Measurements from ENCODE around the gene JAZF1. TPM values are rescaled to one million over a fixed set of nuclear protein-coding genes. Genes with fewer than 3 reads are reported as not detected.

Gene JAZF1
- total RNA-seq, 1 experiment from 2014 or later: 1.5 TPM

DNA sequence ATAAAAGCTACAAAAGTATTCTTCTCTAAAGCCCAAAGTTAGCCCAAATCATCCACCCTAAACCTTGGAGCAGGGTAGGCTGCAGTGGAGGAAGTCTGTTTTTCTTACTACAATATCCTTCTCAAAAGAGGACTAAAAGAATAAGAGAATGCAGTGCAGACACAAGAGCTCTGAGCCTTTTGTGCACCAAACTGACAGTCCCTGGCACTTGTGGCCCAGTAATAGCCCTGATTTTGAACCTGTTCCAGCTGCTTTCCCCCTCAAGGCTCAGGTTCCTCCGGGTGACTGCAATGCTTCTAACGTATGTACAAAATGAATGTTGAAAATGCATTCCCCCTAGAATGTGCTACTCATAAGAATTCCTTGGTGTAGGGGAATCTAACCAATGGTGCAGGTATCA lies 154.4 kb downstream of the JAZF1 start:
- intact Hi-C loops (cut with micrococcal nuclease; ENCODE audit: unreplicated experiment): loop anchor here (10.0 kb wide), 1 partner anchor 451 kb away; no protein-coding TSS in a partner anchor
- H3K4me3 ChIP-seq (ENCODE audit: low read depth, low read length, poor library complexity, severe bottlenecking): no peak overlapping the region
- H3K4me1 ChIP-seq (ENCODE audit: insufficient read depth, low read length, poor library complexity, severe bottlenecking): no peaks in the 10 kb centered on the region
- ChIA-PET CTCF (no interaction called here), POLR2A (ENCODE audit: low non-redundant PET) (no interaction called here)
- no TSS peak for BruUV-seq (replicated peaks)
- no peak overlapping the region for H3K27ac ChIP-seq (ENCODE audit: low read depth, low read length, poor library complexity, severe bottlenecking)
- no peaks in the 10 kb centered on the region for H3K9me3 ChIP-seq (ENCODE audit: low read depth, low read length, poor library complexity, severe bottlenecking)
- peaks cover 97% of the 10 kb centered on the region for H3K27me3 ChIP-seq (replicated peaks; ENCODE audit: insufficient read depth, low read depth, low read length, poor library complexity)
- DNase-seq (ENCODE audit: low spot score): no peak
- TF ChIP-seq, protein P1, sequence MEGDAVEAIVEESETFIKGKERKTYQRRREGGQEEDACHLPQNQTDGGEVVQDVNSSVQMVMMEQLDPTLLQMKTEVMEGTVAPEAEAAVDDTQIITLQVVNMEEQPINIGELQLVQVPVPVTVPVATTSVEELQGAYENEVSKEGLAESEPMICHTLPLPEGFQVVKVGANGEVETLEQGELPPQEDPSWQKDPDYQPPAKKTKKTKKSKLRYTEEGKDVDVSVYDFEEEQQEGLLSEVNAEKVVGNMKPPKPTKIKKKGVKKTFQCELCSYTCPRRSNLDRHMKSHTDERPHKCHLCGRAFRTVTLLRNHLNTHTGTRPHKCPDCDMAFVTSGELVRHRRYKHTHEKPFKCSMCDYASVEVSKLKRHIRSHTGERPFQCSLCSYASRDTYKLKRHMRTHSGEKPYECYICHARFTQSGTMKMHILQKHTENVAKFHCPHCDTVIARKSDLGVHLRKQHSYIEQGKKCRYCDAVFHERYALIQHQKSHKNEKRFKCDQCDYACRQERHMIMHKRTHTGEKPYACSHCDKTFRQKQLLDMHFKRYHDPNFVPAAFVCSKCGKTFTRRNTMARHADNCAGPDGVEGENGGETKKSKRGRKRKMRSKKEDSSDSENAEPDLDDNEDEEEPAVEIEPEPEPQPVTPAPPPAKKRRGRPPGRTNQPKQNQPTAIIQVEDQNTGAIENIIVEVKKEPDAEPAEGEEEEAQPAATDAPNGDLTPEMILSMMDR (conservative IDR thresholded peaks at IDR 0.05; ENCODE audit: low read depth, low read length): no peak
- TF ChIP-seq EZH2 (IDR thresholded peaks at IDR 0.05; ENCODE audit: borderline replicate concordance, low read depth, low read length, poor library complexity, severe bottlenecking): no peak
- no peaks in the 10 kb centered on the region for H3K36me3 ChIP-seq (ENCODE audit: insufficient read depth, low read length, poor library complexity, severe bottlenecking)

DNA sequence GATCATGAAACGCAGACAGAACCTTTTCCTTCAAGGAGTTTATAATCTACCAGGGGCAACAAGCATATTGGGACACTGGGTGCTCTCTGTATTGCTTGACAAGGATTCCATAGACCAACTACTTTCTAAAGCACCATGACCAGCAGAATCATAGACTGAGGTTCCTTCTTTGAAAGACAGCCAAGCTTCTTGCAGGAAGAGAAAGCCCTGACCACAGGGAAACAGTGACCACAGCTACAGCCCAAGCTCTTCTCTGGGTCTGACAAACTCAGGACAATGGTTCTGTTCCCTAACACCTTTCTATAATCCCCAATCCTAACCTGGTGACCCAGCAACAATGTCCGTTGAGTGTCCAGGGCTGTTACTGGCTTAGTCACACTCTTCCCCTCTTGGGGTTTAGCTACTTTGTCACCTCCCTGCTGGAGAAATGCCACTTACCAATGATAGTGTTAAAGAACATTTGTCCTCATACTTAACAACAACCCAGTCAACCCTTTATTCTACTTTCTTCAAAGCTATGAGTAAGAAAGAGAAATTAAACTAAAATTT lies 155.7 kb downstream of the JAZF1 start:
- Histone ChIP-seq H3K27me3 (replicated peaks; ENCODE audit: insufficient read depth, low read depth, low read length, poor library complexity) (peaks cover 94% of the 10 kb centered on the region), H3K4me1 (ENCODE audit: insufficient read depth, low read length, poor library complexity, severe bottlenecking) (no peaks in the 10 kb centered on the region), H3K9me3 (ENCODE audit: low read depth, low read length, poor library complexity, severe bottlenecking) (no peaks in the 10 kb centered on the region), H3K27ac (ENCODE audit: low read depth, low read length, poor library complexity, severe bottlenecking) (no peak overlapping the region), H3K4me3 (ENCODE audit: low read depth, low read length, poor library complexity, severe bottlenecking) (no peak overlapping the region), H3K36me3 (ENCODE audit: insufficient read depth, low read length, poor library complexity, severe bottlenecking) (no peaks in the 10 kb centered on the region)
- intact Hi-C loops (cut with micrococcal nuclease; ENCODE audit: unreplicated experiment): loop anchor here (10.0 kb wide), 1 partner anchor 450 kb away; no protein-coding TSS in a partner anchor
- DNase-seq (ENCODE audit: low spot score): no peak
- no TSS peak for BruUV-seq (replicated peaks)
- ChIA-PET CTCF (no interaction called here), POLR2A (ENCODE audit: low non-redundant PET) (no interaction called here)
- TF ChIP-seq, protein P1 (conservative IDR thresholded peaks at IDR 0.05; ENCODE audit: low read depth, low read length): no peak
- no peak for TF ChIP-seq EZH2 (IDR thresholded peaks at IDR 0.05; ENCODE audit: borderline replicate concordance, low read depth, low read length, poor library complexity, severe bottlenecking)

DNA sequence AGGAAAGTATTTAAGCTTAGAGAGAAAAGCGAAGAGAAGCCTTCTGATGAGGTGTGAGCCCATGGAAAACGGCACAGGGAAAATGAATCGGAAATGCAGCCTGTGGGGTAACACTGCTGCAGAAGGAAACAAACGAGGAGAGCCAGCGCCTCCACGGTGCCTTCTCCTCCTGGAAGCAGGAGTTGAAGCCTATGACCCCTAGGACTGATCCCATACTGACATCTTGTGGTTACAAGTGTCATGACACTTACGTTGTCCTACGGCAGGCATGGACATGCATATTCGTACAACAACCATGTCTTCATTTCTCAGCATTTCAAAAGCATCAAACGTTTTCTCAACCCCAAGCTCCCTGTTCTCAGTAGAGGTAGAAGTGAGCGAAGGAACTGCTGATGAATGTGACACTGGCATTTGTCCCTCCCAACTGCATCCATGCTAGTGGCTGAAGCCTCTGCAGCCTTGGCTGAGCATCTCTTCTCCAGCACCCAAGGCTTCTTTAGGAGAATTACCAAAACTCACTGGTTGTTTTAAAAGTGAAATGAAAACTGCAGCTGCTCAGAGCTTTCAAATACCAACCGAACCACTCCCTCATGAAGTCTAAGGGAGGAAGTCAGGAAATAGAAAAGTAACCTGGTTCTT lies 160.2 kb downstream of the JAZF1 start:
- ChIA-PET POLR2A (ENCODE audit: low non-redundant PET) (no interaction called here), CTCF (no interaction called here)
- TF ChIP-seq, protein P1 (conservative IDR thresholded peaks at IDR 0.05; ENCODE audit: low read depth, low read length): peak; percentile 72
- TF ChIP-seq EZH2 (IDR thresholded peaks at IDR 0.05; ENCODE audit: borderline replicate concordance, low read depth, low read length, poor library complexity, severe bottlenecking): peak; percentile 41
- Histone ChIP-seq H3K4me3 (ENCODE audit: low read depth, low read length, poor library complexity, severe bottlenecking) (no peak overlapping the region), H3K36me3 (ENCODE audit: insufficient read depth, low read length, poor library complexity, severe bottlenecking) (no peaks in the 10 kb centered on the region), H3K27ac (ENCODE audit: low read depth, low read length, poor library complexity, severe bottlenecking) (no peak overlapping the region), H3K4me1 (ENCODE audit: insufficient read depth, low read length, poor library complexity, severe bottlenecking) (no peaks in the 10 kb centered on the region), H3K9me3 (ENCODE audit: low read depth, low read length, poor library complexity, severe bottlenecking) (no peaks in the 10 kb centered on the region), H3K27me3 (replicated peaks; ENCODE audit: insufficient read depth, low read depth, low read length, poor library complexity) (peaks cover 73% of the 10 kb centered on the region)
- DNase-seq (ENCODE audit: low spot score): peak; percentile 80
- intact Hi-C loops (cut with micrococcal nuclease; ENCODE audit: unreplicated experiment): loop anchor here (1.0 to 10.0 kb wide), 3 partner anchors 94 to 825 kb away; no protein-coding TSS in a partner anchor
- no TSS peak for BruUV-seq (replicated peaks)
